RKO (cell line): ENCODE measurements around the gene HARS1.
"Not testable (repeated sequence)": the region's sequence is repeated elsewhere in the genome, so short reads cannot be mapped to it uniquely, and the experiment has no call there.

Experiments used
- DNase-seq: peaks from one replicate; pipeline ENCODE4 v3.0.0-alpha.2; 2016; ENCODE audit warnings: low spot score

The HARS1 gene

DNA sequence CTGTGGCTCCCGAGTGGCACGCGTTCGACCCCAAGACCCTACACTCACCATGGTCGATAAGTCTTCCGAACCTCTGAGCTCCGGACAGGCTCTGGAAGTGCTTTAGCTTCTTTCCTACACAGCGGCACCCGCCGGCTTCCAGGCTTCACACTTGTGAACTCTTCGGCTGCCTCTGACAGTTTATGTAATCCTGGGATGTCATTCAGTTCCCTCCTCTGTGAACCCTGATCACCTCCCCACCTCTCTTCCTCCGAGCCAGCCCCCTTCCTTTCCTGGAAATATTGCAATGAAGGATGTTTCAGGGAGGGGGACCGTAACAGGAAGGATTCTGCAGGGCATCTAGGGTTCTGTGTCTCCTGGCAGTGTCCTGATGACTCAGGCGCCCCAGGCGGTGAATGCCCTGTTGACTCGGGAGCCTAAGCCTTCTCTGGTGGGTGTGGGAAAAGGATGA lies 58.1 kb downstream of the HARS1 start, which contains the start of gene CD14:
TSS of gene CD14 (minus strand) at position 155 of the 451 bp plus-strand sequence. CDS start at position 51, 104 bp downstream.
- DNase-seq: no peak

DNA sequence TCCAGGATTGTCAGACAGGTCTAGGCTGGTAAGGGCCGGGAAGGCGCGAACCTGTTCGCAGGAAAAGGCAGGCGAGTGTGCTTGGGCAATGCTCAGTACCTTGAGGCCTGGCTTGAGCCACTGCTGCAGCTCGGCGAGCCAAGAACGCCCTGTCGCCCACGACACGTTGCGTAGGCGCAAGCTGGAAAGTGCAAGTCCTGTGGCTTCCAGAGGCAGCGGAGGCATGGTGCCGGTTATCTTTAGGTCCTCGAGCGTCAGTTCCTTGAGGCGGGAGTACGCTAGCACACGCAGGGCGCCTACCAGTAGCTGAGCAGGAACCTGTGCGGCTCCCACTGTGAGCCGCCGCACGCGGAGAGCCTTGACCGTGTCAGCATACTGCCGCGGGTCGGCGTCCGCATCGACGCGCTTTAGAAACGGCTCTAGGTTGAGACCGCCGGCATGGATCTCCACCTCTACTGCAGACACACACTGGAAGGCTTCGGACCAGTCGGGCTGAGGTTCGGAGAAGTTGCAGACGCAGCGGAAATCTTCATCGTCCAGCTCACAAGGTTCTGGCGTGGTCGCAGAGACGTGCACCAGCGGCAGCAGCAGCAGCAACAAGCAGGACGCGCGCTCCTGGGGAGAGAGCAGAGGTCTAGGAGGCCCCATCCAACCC lies 58.7 kb downstream of the HARS1 start:
- DNase-seq: no peak

- DNase-seq: no peak
Measured at GRCh38 chr5:140631831-140632365, 59.3 kb downstream of the HARS1 start.

GRCh38 chr5:140631036-140631417 lies 60.1 kb downstream of the HARS1 start:
- DNase-seq: no peak

DNA sequence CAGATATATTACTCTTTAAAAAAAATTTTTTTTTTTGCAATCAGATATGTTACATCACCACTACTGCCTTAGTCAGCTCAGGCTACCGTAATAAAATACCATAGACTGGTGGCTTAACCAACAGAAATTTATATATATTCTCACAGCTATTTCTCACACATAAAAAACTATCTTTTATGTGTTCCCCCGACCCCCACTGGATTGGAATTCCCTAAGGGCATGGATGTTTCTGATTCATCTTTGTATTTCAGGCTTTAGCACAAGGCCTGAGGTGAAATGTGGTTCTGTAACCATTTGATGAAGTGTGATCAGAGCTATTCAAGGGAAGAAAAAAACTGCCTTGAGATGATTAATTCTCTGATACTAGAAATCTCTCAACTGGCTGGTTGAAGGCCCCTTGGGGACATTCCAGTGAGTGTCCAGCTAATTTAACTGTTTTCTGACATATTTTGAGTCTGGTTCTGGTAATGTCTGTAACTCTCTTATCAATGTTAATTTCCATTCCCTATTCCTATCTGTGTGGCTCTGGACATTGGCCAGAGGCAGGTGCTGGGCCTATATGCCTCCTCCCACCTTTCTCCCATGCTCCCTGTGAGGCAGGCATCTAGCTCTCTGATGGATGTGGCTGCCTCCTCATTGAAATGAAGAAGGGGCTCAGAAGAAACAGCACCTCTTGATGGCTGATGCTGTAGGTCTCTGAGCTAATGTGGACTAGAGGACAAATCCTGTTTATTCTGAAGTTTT lies 60.7 kb downstream of the HARS1 start:
- no peak for DNase-seq

DNA sequence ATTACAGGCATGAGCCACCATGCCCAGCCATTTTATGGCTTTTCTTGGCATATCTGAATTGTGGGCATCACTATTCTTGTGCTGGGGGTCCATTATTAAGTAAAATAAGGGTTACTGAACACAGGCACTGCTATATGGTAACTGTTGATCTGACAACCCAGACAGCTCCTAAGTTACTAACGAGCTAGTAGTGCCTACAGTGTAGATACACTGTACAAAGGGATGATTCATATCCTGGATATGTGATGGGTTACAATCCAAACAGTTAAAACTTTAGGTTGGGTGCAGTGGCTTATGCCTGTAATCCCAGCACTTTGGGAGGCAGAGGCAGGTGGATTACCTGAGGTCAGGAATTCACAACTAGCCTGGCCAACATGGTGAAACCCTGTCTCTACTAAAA lies 62.5 kb downstream of the HARS1 start:
- DNase-seq: no peak

GRCh38 chr5:140627972-140628371 lies 63.2 kb downstream of the HARS1 start:
- DNase-seq: no peak

DNA sequence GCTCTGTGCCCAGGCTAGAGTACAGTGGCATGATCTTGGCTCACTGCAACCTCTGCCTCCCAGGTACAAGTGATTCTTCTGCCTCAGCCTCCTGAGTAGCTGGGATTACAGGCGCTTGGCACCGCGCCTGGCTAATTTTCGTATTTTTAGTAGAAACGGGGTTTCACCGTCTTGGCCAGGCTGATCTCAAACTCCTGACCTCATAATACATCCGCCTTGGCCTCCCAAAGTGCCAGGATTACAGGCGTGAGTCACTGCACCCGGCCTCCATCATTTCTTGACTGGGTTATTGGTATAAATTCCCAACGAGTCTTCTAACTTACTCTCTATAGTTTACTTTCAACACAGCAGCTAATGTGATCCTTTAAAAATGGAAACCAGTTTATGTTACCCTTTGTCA lies 66.3 kb downstream of the HARS1 start:
- DNase-seq: not testable (repeated sequence)
